ENCODE data around the gene SFXN5. TPM values are rescaled to one million over a fixed set of nuclear protein-coding genes. Genes with fewer than 3 reads are reported as not detected.

Gene SFXN5
- total and polyA plus RNA-seq, 2 of the 8 experiments (the other 6 are each of a cell fraction or from before 2014, with no cell fraction given), result 29.3 to 33.1 TPM

DNA sequence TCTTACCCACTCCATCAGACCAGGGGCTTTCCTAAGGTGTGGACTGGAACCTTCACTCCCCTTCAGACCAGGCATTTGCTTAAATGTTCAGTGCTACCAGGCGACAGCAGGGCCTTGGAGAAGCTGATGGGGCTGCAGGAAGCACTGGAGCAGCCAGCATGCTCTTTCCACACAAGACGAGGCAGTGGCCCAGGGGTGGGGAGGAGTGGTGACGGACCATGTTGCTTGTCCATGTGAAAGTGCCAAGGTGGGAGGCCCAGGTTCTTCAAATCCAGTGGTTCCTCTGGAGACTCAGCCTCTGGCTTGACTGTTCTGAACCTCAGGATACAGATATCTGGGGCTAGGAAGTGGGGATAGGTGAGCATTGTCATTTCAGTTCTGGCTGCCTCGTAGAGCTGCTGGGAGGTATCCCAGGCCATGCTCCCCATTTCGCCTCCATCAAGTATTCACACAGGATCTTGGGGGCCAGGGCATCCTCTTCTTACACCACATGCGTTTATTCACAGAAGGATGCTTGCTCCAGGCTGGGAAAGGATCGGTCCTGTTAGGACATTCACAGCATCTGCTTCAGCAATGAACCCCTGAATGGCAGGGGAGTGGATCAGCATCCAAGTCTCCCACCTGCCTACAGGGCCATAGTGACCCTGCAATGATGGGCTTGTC is 62.2 kb downstream of the SFXN5 start (continued):
- TF ChIP-seq, protein P1, sequence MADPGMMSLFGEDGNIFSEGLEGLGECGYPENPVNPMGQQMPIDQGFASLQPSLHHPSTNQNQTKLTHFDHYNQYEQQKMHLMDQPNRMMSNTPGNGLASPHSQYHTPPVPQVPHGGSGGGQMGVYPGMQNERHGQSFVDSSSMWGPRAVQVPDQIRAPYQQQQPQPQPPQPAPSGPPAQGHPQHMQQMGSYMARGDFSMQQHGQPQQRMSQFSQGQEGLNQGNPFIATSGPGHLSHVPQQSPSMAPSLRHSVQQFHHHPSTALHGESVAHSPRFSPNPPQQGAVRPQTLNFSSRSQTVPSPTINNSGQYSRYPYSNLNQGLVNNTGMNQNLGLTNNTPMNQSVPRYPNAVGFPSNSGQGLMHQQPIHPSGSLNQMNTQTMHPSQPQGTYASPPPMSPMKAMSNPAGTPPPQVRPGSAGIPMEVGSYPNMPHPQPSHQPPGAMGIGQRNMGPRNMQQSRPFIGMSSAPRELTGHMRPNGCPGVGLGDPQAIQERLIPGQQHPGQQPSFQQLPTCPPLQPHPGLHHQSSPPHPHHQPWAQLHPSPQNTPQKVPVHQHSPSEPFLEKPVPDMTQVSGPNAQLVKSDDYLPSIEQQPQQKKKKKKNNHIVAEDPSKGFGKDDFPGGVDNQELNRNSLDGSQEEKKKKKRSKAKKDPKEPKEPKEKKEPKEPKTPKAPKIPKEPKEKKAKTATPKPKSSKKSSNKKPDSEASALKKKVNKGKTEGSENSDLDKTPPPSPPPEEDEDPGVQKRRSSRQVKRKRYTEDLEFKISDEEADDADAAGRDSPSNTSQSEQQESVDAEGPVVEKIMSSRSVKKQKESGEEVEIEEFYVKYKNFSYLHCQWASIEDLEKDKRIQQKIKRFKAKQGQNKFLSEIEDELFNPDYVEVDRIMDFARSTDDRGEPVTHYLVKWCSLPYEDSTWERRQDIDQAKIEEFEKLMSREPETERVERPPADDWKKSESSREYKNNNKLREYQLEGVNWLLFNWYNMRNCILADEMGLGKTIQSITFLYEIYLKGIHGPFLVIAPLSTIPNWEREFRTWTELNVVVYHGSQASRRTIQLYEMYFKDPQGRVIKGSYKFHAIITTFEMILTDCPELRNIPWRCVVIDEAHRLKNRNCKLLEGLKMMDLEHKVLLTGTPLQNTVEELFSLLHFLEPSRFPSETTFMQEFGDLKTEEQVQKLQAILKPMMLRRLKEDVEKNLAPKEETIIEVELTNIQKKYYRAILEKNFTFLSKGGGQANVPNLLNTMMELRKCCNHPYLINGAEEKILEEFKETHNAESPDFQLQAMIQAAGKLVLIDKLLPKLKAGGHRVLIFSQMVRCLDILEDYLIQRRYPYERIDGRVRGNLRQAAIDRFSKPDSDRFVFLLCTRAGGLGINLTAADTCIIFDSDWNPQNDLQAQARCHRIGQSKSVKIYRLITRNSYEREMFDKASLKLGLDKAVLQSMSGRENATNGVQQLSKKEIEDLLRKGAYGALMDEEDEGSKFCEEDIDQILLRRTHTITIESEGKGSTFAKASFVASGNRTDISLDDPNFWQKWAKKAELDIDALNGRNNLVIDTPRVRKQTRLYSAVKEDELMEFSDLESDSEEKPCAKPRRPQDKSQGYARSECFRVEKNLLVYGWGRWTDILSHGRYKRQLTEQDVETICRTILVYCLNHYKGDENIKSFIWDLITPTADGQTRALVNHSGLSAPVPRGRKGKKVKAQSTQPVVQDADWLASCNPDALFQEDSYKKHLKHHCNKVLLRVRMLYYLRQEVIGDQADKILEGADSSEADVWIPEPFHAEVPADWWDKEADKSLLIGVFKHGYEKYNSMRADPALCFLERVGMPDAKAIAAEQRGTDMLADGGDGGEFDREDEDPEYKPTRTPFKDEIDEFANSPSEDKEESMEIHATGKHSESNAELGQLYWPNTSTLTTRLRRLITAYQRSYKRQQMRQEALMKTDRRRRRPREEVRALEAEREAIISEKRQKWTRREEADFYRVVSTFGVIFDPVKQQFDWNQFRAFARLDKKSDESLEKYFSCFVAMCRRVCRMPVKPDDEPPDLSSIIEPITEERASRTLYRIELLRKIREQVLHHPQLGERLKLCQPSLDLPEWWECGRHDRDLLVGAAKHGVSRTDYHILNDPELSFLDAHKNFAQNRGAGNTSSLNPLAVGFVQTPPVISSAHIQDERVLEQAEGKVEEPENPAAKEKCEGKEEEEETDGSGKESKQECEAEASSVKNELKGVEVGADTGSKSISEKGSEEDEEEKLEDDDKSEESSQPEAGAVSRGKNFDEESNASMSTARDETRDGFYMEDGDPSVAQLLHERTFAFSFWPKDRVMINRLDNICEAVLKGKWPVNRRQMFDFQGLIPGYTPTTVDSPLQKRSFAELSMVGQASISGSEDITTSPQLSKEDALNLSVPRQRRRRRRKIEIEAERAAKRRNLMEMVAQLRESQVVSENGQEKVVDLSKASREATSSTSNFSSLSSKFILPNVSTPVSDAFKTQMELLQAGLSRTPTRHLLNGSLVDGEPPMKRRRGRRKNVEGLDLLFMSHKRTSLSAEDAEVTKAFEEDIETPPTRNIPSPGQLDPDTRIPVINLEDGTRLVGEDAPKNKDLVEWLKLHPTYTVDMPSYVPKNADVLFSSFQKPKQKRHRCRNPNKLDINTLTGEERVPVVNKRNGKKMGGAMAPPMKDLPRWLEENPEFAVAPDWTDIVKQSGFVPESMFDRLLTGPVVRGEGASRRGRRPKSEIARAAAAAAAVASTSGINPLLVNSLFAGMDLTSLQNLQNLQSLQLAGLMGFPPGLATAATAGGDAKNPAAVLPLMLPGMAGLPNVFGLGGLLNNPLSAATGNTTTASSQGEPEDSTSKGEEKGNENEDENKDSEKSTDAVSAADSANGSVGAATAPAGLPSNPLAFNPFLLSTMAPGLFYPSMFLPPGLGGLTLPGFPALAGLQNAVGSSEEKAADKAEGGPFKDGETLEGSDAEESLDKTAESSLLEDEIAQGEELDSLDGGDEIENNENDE (IDR thresholded peaks at IDR 0.05; ENCODE audit: insufficient replicate concordance, low read length), result no peak
- TF ChIP-seq KDM4A (IDR thresholded peaks at IDR 0.05; ENCODE audit: low read depth, low read length, severe bottlenecking), result no peak
- no peak for TF ChIP-seq POLR2AphosphoS5 (IDR thresholded peaks at IDR 0.05; ENCODE audit: low read depth, low read length)
- TF ChIP-seq ZNF274 (IDR thresholded peaks at IDR 0.05; ENCODE audit: borderline replicate concordance, extremely low read depth, low read length), result no peak
- no peak for TF ChIP-seq CEBPB (IDR thresholded peaks at IDR 0.05; ENCODE audit: low read depth, low read length)
- no peak for TF ChIP-seq JUND (IDR thresholded peaks at IDR 0.05; ENCODE audit: low read length)
- TF ChIP-seq EGR1 (IDR thresholded peaks at IDR 0.05; ENCODE audit: borderline replicate concordance, low read depth, low read length), result no peak
- TF ChIP-seq BCL11A (IDR thresholded peaks at IDR 0.05; ENCODE audit: low read depth in 2 of 2, low read length in 2 of 2), result no peak
- TF ChIP-seq SP1 (IDR thresholded peaks at IDR 0.05; ENCODE audit: low read depth, low read length), result no peak
- TF ChIP-seq EP300 (IDR thresholded peaks at IDR 0.05; ENCODE audit: borderline replicate concordance in 1 of 2, low read depth in 2 of 2, low read length in 2 of 2), result no peak
